Liver (tissue), 9 donors: Measurements from ENCODE around the gene BCKDHB. TPM values are rescaled to one million over a fixed set of nuclear protein-coding genes. Genes with fewer than 3 reads are reported as not detected.

ENCODE experiments used
- DNase-seq: peaks from one replicate; pipeline ENCODE4 v3.0.0-alpha.2; 2017; ENCODE audit warnings: low spot score
- H3K27ac ChIP-seq, 2 donors: one replicate each; pipeline ENCODE4 v1.7.0; 2013; ENCODE audit warnings: inconsistent platforms in 2 of 2, low read length in 2 of 2, control low read depth in 1 of 2, low read depth in 1 of 2, mild to moderate bottlenecking in 1 of 2
- H3K27me3 ChIP-seq, 4 donors: one replicate each; pipeline versions ENCODE4 v1.6.1 to v1.7.0; 2013; ENCODE audit warnings: low read length in 3 of 4, inconsistent platforms in 1 of 4, mild to moderate bottlenecking in 1 of 4, moderate library complexity in 1 of 4; ENCODE audit not compliant: control insufficient read depth in 4 of 4, insufficient read depth in 4 of 4
- H3K36me3 ChIP-seq, 4 donors: one replicate each; pipeline versions ENCODE4 v1.6.1 to v1.7.0; 2013; ENCODE audit warnings: low read length in 3 of 4, mild to moderate bottlenecking in 3 of 4, low read depth in 1 of 4, moderate library complexity in 1 of 4; ENCODE audit not compliant: control insufficient read depth in 4 of 4, insufficient read depth in 3 of 4
- H3K4me1 ChIP-seq, 4 donors: one replicate each; pipeline versions ENCODE4 v1.6.1 to v1.7.0; 2013; ENCODE audit warnings: low read length in 3 of 4, mild to moderate bottlenecking in 3 of 4, moderate library complexity in 1 of 4; ENCODE audit not compliant: control insufficient read depth in 4 of 4, insufficient read depth in 4 of 4
- H3K4me3 ChIP-seq, 3 donors: one replicate each; pipeline versions ENCODE4 v1.6.1 to v1.7.0; 2013; ENCODE audit warnings: low read length in 3 of 3, control low read depth in 1 of 3, low read depth in 1 of 3, mild to moderate bottlenecking in 1 of 3
- H3K9ac ChIP-seq, 2 donors: one replicate each; pipeline ENCODE4 v1.7.0; 2013; ENCODE audit warnings: low read length in 2 of 2, mild to moderate bottlenecking in 2 of 2, moderate library complexity in 2 of 2, control low read depth in 1 of 2, low read depth in 1 of 2
- H3K9me3 ChIP-seq, 4 donors: one replicate each; pipeline versions ENCODE4 v1.6.1 to v1.7.0; 2013; ENCODE audit warnings: low read length in 3 of 4; ENCODE audit not compliant: control insufficient read depth in 4 of 4
- ATF3 ChIP-seq: IDR thresholded peaks from 2 replicates; pipeline ENCODE4 v1.6.1; 2016; ENCODE audit warnings: antibody characterized with exemption
- CTCF ChIP-seq: fragments of 150-350 bp; IDR thresholded peaks from 2 replicates; pipeline ENCODE4 v1.5.1; 2017; ENCODE audit warnings: improper control_type of control experiment, low read depth, low read length; ENCODE audit not compliant: missing input control
- EGR1 ChIP-seq, 2 donors: IDR thresholded peaks; 2 replicates each; pipeline ENCODE4 v1.6.1; 2016 to 2018; ENCODE audit warnings: antibody characterized with exemption in 2 of 2, low read depth in 2 of 2
- FOXA1 ChIP-seq: IDR thresholded peaks from 2 replicates; pipeline ENCODE4 v1.6.1; 2016; ENCODE audit warnings: antibody characterized with exemption
- FOXA2 ChIP-seq: IDR thresholded peaks from 2 replicates; pipeline ENCODE4 v1.6.1; 2016; ENCODE audit warnings: antibody characterized with exemption
- GABPA ChIP-seq, 2 donors: IDR thresholded peaks in 1 of 2; conservative IDR thresholded peaks in 1 of 2; 2 replicates each; pipeline ENCODE4 v1.6.1; 2016; ENCODE audit warnings: antibody characterized with exemption in 2 of 2, mild to moderate bottlenecking in 1 of 2, moderate library complexity in 1 of 2
- HNF4A ChIP-seq, 2 donors: conservative IDR thresholded peaks; 2 replicates each; pipeline ENCODE4 v1.6.1; 2016; ENCODE audit warnings: antibody characterized with exemption in 2 of 2, mild to moderate bottlenecking in 2 of 2
- HNF4G ChIP-seq: IDR thresholded peaks from 2 replicates; pipeline ENCODE4 v1.6.1; 2016; ENCODE audit warnings: antibody characterized with exemption
- JUND ChIP-seq, 2 donors: IDR thresholded peaks; 2 replicates each; pipeline ENCODE4 v1.6.1; 2016; ENCODE audit warnings: antibody characterized with exemption in 2 of 2
- MAX ChIP-seq: IDR thresholded peaks from 2 replicates; pipeline ENCODE4 v1.6.1; 2016; ENCODE audit warnings: antibody characterized with exemption
- NR2F2 ChIP-seq: IDR thresholded peaks from 2 replicates; pipeline ENCODE4 v1.6.1; 2016; ENCODE audit warnings: antibody characterized with exemption
- RAD21 ChIP-seq, 2 donors: IDR thresholded peaks; 2 replicates each; pipeline ENCODE4 v1.6.1; 2016; ENCODE audit warnings: antibody characterized with exemption in 2 of 2, mild to moderate bottlenecking in 2 of 2
- REST ChIP-seq: IDR thresholded peaks from 2 replicates; pipeline ENCODE4 v1.6.1; 2016; ENCODE audit warnings: antibody characterized with exemption, mild to moderate bottlenecking
- RXRA ChIP-seq, 2 donors: IDR thresholded peaks; 2 replicates each; pipeline ENCODE4 v1.6.1; 2017 to 2018; ENCODE audit warnings: antibody characterized with exemption in 2 of 2, mild to moderate bottlenecking in 1 of 2
- SP1 ChIP-seq: IDR thresholded peaks from 2 replicates; pipeline ENCODE4 v1.6.1; 2018; ENCODE audit warnings: antibody characterized with exemption, mild to moderate bottlenecking
- TAF1 ChIP-seq: conservative IDR thresholded peaks from 2 replicates; pipeline ENCODE4 v1.6.1; 2016; ENCODE audit warnings: antibody characterized with exemption, mild to moderate bottlenecking
- YY1 ChIP-seq: IDR thresholded peaks from 2 replicates; pipeline ENCODE4 v1.6.1; 2016; ENCODE audit warnings: antibody characterized with exemption, mild to moderate bottlenecking
- ZBTB33 ChIP-seq: IDR thresholded peaks from 2 replicates; pipeline ENCODE4 v1.6.1; 2016; ENCODE audit warnings: antibody characterized with exemption
- WGBS: extraction: QIAGEN DNeasy Blood & Tissue Kit; methylation state at CpG from one replicate; pipeline ENCODE4 v1.1.7; 2013; 5-methylcytosine and 5-hydroxymethylcytosine counted together
- polyA plus RNA-seq, 2 donors: library from polyadenylated mRNA; stranded (reverse) in 1 of 2; unstranded in 1 of 2; fragments of 200-250 nt in 1 of 2; fragments of >200 nt in 1 of 2; fragmentation: Nextera tagmentation in 1 of 2; extraction: Ambion mirVana in 1 of 2; gene quantifications; one replicate each; pipeline versions ENCODE4 v1.2.1 to v1.2.3, GENCODE V29; 2013 to 2015
- total RNA-seq, 2 donors: library from RNA; depleted of rRNA; stranded (reverse); fragments of >200 nt; gene quantifications; one replicate each; pipeline ENCODE4 v1.2.3, GENCODE V29; 2014
- donor health status: healthy.
- donor health status: healthy.
- donor health status: healthy.
- donor health status: healthy.
- donor health status: healthy.

Gene BCKDHB
- total and polyA plus RNA-seq, 4 donors, result 13.0 to 74.8 (median 31.6) TPM

- TF ChIP-seq REST, result no peak
- TF ChIP-seq FOXA2, result no peak
These were observed 180.6 kb downstream of the BCKDHB start (continued) for GRCh38 chr6:80287112-80287511.

- 94% methylated on average over 3 of the region's 3 CpGs for WGBS
- H3K4me3 ChIP-seq, result no peak overlapping the region
- no peaks in the 10 kb centered on the region for H3K9me3 ChIP-seq
- no peak overlapping the region for H3K27ac ChIP-seq
- H3K36me3 ChIP-seq, result no peaks in the 10 kb centered on the region
- no peak overlapping the region for H3K9ac ChIP-seq
- H3K4me1 ChIP-seq, result no peaks in the 10 kb centered on the region
- TF ChIP-seq RAD21 (IDR thresholded peaks at IDR 0.05), result no peak
- no peak for TF ChIP-seq JUND (IDR thresholded peaks at IDR 0.05)
- no peak for TF ChIP-seq SP1
- no peak for TF ChIP-seq RXRA (IDR thresholded peaks at IDR 0.05)
- no peak for TF ChIP-seq CTCF
- TF ChIP-seq REST, result no peak
- no peak for TF ChIP-seq TAF1
- no peak for TF ChIP-seq FOXA2
- no peak for TF ChIP-seq GABPA (IDR thresholded peaks at IDR 0.05 in 1 of 2, conservative IDR thresholded peaks at IDR 0.05 in 1 of 2)
- TF ChIP-seq NR2F2, result no peak
- TF ChIP-seq MAX, result no peak
- TF ChIP-seq ATF3, result no peak
- no peak for TF ChIP-seq FOXA1
- TF ChIP-seq YY1, result no peak
- TF ChIP-seq HNF4G, result no peak
- TF ChIP-seq HNF4A (conservative IDR thresholded peaks at IDR 0.05), result no peak
- no peak for TF ChIP-seq EGR1 (IDR thresholded peaks at IDR 0.05; ENCODE audit: low read depth in 2 of 2)
- no peak for TF ChIP-seq ZBTB33
- no peak for DNase-seq
- H3K27me3 ChIP-seq, result no peaks in the 10 kb centered on the region
These were observed 181.1 kb downstream of the BCKDHB start for GRCh38 chr6:80287607-80288006.
